Neural progenitor cell (in vitro differentiated cells): Measurements from ENCODE around the gene TRIM50. TPM values are rescaled to one million over a fixed set of nuclear protein-coding genes. Genes with fewer than 3 reads are reported as not detected.
A peak's percentile ranks its signal among the peaks of the same experiment; 100 is the strongest.
"Not testable (repeated sequence)": the region's sequence is repeated elsewhere in the genome, so short reads cannot be mapped to it uniquely, and the experiment has no call there.

Experiments
- DNase-seq: peaks from one replicate; pipeline ENCODE4 v3.0.0-alpha.2; 2016; ENCODE audit warnings: low spot score
- H2AFZ ChIP-seq: fragments of 200-600 bp; sonication (generic); replicated peaks from 2 replicates; pipeline ENCODE4 v1.6.1; 2016; ENCODE audit warnings: antibody characterized with exemption
- H3F3A ChIP-seq: fragments of 200-600 bp; sonication (generic); 2 replicates; pipeline ENCODE4 v1.6.1; 2016; ENCODE audit warnings: antibody characterized with exemption, low read depth
- H3K27ac ChIP-seq: fragments of 200-600 bp; sonication (generic); 2 replicates; pipeline ENCODE4 v1.5.1; 2016; ENCODE audit warnings: mild to moderate bottlenecking
- H3K27me3 ChIP-seq: fragments of 200-600 bp; sonication (generic); 2 replicates; pipeline ENCODE4 v1.6.1; 2016; ENCODE audit warnings: mild to moderate bottlenecking, moderate library complexity
- H3K36me3 ChIP-seq: fragments of 200-600 bp; sonication (generic); 2 replicates; pipeline ENCODE4 v1.5.1; 2016
- H3K4me1 ChIP-seq: fragments of 200-600 bp; sonication (generic); 2 replicates; pipeline ENCODE4 v1.6.1; 2016; ENCODE audit warnings: mixed run types
- H3K4me2 ChIP-seq: fragments of 200-600 bp; sonication (generic); 2 replicates; pipeline ENCODE4 v1.6.1; 2016
- H3K4me3 ChIP-seq: fragments of 200-600 bp; sonication (generic); 2 replicates; pipeline ENCODE4 v1.5.1; 2016
- H3K79me2 ChIP-seq: fragments of 200-600 bp; sonication (generic); 2 replicates; pipeline ENCODE4 v1.6.1; 2016; ENCODE audit warnings: low read depth
- H3K9ac ChIP-seq: fragments of 200-600 bp; sonication (generic); 2 replicates; pipeline ENCODE4 v1.6.1; 2016
- H3K9me3 ChIP-seq: fragments of 200-600 bp; sonication (generic); 2 replicates; pipeline ENCODE4 v1.5.1; 2016; ENCODE audit warnings: low read depth
- H4K20me1 ChIP-seq: fragments of 200-600 bp; sonication (generic); 2 replicates; pipeline ENCODE4 v1.6.1; 2016; ENCODE audit warnings: low read depth
- H3K27ac Mint-ChIP-seq: 3 replicates; pipeline ENCODE4 v1.8.0; 2021; ENCODE audit warnings: mixed read lengths
- H3K27me3 Mint-ChIP-seq: 2 replicates; pipeline ENCODE4 v1.8.0; 2022; ENCODE audit warnings: low read depth, mild to moderate bottlenecking, inconsistent platforms, moderate library complexity, mixed read lengths; ENCODE audit not compliant: insufficient read depth
- H3K36me3 Mint-ChIP-seq: 3 replicates; pipeline ENCODE4 v1.8.0; 2021; ENCODE audit warnings: mixed read lengths
- H3K4me1 Mint-ChIP-seq: 3 replicates; pipeline ENCODE4 v1.8.0; 2021; ENCODE audit warnings: mixed read lengths
- H3K4me3 Mint-ChIP-seq: 3 replicates; pipeline ENCODE4 v1.8.0; 2021; ENCODE audit warnings: mild to moderate bottlenecking, moderate library complexity, mixed read lengths
- H3K9me3 Mint-ChIP-seq: 3 replicates; pipeline ENCODE4 v1.8.0; 2020; ENCODE audit warnings: mixed read lengths
- CTCF ChIP-seq: fragments of 200-600 bp; sonication (generic); IDR thresholded peaks from 2 replicates; pipeline ENCODE4 v1.5.1; 2017; ENCODE audit warnings: antibody characterized with exemption, mild to moderate bottlenecking
- EZH2 ChIP-seq: fragments of 200-600 bp; sonication (generic); IDR thresholded peaks from 2 replicates; pipeline ENCODE4 v1.6.1; 2017; ENCODE audit warnings: antibody characterized with exemption, mild to moderate bottlenecking, moderate library complexity
- EZH2phosphoT487 ChIP-seq: fragments of 200-600 bp; sonication (generic); IDR thresholded peaks from 2 replicates; pipeline ENCODE4 v1.6.1; 2017; ENCODE audit warnings: antibody characterized with exemption
- total RNA-seq: library from RNA; depleted of rRNA; stranded (reverse); fragments of >200 nt; gene quantifications from 2 replicates; pipeline ENCODE4 v1.2.3, GENCODE V29; 2015; ENCODE audit warnings: low replicate concordance

TRIM50 gene
- total RNA-seq, 1 donor from 2014 or later, result not detected

DNA sequence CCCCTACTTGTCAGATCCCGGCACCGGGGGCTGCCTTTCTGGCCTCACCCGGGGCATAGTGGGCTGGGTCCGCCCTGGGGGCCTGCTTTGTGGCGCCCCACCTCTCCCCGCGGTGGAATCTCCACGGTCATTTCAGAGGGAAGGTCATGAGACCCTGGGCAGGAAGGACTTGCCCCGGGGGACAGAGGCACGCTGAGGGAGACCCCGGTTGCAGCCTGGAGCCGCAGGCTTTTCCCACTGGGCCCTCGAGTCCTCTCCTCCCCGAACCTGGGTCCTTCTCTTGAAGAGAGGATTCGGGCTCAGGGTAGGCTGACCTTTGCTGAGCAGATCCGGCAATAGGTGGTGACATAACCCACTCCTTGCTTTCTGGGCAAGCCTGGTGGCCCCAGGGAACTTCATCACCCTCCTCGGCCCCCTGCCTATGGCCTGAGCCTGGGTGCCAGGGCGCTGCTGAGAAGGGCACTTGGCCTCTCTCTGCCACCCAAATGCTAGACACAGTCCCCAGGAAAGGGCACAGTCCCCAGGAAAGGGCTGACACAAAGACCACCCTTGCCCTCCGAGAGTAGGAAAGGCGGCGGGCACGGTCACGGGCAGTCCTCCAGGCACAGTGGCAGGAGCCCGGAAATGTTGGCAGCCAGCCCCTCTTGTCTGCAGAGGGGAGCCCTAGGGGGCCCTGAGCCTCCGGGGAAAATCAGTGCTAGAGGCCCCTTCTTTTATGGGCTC, 36.3 kb upstream of the TRIM50 start:
- Histone ChIP-seq H3K79me2 (no peaks in the 10 kb centered on the region), H2AFZ (no peak overlapping the region), H3K4me3 (no peak overlapping the region), H3K9ac (no peak overlapping the region), H3K27ac (no peak overlapping the region), H4K20me1 (no peaks in the 10 kb centered on the region), H3F3A (no peaks in the 10 kb centered on the region), H3K36me3 (no peaks in the 10 kb centered on the region), H3K9me3 (no peaks in the 10 kb centered on the region), H3K4me1 (no peaks in the 10 kb centered on the region), H3K4me2 (no peak overlapping the region), H3K27me3 (no peaks in the 10 kb centered on the region)
- Mint-ChIP-seq H3K4me3 (no peak overlapping the region), H3K27me3 (peaks cover 12% of the 10 kb centered on the region), H3K27ac (no peak overlapping the region), H3K4me1 (peaks cover 19% of the 10 kb centered on the region), H3K36me3 (no peaks in the 10 kb centered on the region), H3K9me3 (no peaks in the 10 kb centered on the region)
- no peak for DNase-seq
- TF ChIP-seq EZH2 (no peak), EZH2phosphoT487 (no peak), CTCF (no peak)

- no peak for DNase-seq
- H3K36me3 Mint-ChIP-seq, result no peaks in the 10 kb centered on the region
- Histone ChIP-seq H3K9ac (no peak overlapping the region), H3F3A (no peaks in the 10 kb centered on the region), H3K9me3 (no peaks in the 10 kb centered on the region), H2AFZ (no peak overlapping the region), H3K4me3 (no peak overlapping the region), H4K20me1 (no peaks in the 10 kb centered on the region), H3K4me1 (no peaks in the 10 kb centered on the region), H3K27me3 (no peaks in the 10 kb centered on the region), H3K4me2 (no peak overlapping the region), H3K79me2 (no peaks in the 10 kb centered on the region), H3K36me3 (no peaks in the 10 kb centered on the region), H3K27ac (no peak overlapping the region)
- peaks cover 20% of the 10 kb centered on the region for H3K4me1 Mint-ChIP-seq
- H3K27me3 Mint-ChIP-seq, result peaks cover 13% of the 10 kb centered on the region
- no peak for TF ChIP-seq CTCF
- TF ChIP-seq EZH2, result no peak
- no peak for TF ChIP-seq EZH2phosphoT487
- H3K9me3 Mint-ChIP-seq, result no peaks in the 10 kb centered on the region
- no peak overlapping the region for H3K4me3 Mint-ChIP-seq
- H3K27ac Mint-ChIP-seq, result peak overlapping the region; percentile 92
These were observed 35.5 kb upstream of the TRIM50 start for GRCh38 chr7:73363225-73364005.

- H3K27me3 Mint-ChIP-seq, H3K27ac Mint-ChIP-seq, H4K20me1 ChIP-seq, DNase-seq, H3K4me3 Mint-ChIP-seq, H3F3A ChIP-seq, H3K27me3 ChIP-seq, H3K9me3 Mint-ChIP-seq, H3K9ac ChIP-seq, H3K27ac ChIP-seq, H3K9me3 ChIP-seq, H3K4me3 ChIP-seq, H3K79me2 ChIP-seq, H3K4me2 ChIP-seq, H3K36me3 Mint-ChIP-seq, H3K4me1 ChIP-seq, H3K36me3 ChIP-seq, H2AFZ ChIP-seq: not testable (repeated sequence)
- H3K4me1 Mint-ChIP-seq, result peaks cover 20% of the 10 kb centered on the region
These were observed 32.7 kb upstream of the TRIM50 start for GRCh38 chr7:73360590-73360989.
